NCI-H526 treated with DMSO at 0.1 percent for 48 hours (cell line): ENCODE results near the gene PFKL.
"Not testable (repeated sequence)": the region's sequence is repeated elsewhere in the genome, so short reads cannot be mapped to it uniquely, and the experiment has no call there.

Experiments used
- DNase-seq: peaks from one replicate; lab custom pipeline; 2025; lab: John Stamatoyannopoulos, UW

Gene PFKL

GRCh38 chr21:44329086-44329889 is 29.4 kb downstream of the PFKL start:
- peak; percentile 11 for DNase-seq

- DNase-seq = no peak
Measured at GRCh38 chr21:44329971-44330681, 30.3 kb downstream of the PFKL start.

DNA sequence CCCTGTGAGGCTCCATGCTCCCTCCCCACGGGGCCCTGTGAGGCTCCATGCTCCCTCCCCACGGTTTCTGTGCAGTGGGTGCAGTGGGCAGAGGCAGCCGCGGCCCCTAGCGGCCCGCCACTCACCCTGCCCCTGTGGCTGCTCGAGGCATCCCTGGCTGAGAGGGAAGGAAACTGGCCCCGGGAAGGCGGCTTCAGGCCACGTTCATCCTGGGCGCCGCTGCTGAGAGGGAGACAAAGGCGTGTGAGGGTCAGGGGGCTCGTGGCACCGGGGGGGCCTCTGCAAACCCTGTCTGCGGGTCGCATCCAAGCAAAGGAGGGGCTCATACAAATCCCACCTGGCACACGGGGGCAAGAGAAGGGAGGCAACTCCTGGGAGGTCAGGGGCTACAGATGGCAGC is 30.8 kb downstream of the PFKL start:
- no peak for DNase-seq

DNA sequence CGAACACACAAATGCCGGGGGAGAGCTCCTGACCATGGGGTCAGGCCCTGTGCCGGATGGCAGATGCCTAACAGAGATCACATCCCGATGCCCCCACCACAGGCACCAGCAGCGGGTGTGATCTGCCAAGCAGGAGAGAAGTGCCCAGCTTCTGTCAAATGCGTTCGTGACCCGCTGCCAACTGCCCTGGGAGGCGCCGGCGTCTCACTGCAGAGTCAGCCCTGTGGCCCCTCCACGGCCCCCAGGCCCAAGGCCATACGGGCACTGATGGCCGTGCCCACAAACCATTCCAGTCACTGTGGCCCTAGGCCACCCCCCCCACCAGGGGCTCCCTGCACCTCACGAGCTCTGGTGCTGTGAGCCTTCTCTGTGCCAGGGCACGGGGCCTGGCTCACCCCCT is 31.4 kb downstream of the PFKL start:
- DNase-seq = no peak

GRCh38 chr21:44331650-44332307 is 31.9 kb downstream of the PFKL start:
- no peak for DNase-seq

- no peak for DNase-seq
Measured at GRCh38 chr21:44332383-44332782, 32.5 kb downstream of the PFKL start.

DNA sequence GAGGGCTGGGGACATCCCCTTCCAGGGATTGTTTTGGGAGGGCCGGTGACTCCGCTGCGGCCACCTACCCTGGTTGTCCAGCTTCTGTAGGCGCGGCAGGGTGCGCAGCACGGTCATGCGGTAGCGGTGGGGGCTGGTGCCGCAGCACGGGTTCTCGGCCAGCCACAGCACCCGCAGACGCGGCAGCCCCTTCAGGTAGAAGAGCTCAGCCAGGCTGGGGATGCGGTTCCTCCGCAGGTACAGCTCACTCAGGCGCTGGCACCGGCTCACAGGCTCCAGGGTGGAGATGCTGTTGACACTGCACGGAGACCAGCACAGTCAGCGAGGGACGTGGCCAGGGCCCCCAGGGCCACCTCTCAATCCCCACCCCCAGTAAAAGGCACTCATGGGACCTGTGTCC is 33.1 kb downstream of the PFKL start:
- DNase-seq = no peak

- DNase-seq = no peak
Measured at GRCh38 chr21:44333509-44334328, 33.9 kb downstream of the PFKL start.

DNA sequence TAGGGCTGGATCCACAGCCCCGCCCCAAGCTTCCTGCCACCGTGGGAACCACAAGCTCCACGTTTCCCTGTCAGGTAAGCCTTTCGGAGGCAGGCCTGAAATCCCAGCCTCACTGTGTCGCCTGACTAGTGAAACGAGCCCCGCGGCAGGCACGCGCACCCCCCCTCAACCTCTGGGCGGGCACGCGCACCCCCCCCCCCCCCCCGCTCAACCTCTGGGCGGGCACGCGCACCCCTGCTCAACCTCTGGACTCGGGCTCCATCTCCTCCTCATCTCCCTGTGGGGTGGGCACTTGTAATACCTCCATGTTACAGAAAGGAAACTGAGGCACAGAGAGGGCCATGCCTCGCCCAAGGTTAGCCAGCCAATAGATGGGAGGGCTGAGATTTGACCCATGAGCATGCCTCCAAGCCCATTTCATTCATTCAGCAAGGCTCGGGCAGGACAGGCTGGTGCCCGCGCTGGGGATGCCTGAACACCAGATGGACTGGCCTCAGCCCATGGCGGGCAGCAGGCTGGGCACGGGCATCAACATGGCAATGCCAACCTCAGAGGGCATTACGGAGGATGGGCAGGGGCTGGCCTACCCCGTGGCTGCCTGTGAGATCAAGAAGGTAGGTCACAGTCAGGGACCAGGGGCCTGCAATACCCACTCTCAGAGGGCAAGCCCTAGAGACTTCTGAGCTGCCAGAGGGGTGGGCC is 34.6 kb downstream of the PFKL start:
- DNase-seq = no peak

DNA sequence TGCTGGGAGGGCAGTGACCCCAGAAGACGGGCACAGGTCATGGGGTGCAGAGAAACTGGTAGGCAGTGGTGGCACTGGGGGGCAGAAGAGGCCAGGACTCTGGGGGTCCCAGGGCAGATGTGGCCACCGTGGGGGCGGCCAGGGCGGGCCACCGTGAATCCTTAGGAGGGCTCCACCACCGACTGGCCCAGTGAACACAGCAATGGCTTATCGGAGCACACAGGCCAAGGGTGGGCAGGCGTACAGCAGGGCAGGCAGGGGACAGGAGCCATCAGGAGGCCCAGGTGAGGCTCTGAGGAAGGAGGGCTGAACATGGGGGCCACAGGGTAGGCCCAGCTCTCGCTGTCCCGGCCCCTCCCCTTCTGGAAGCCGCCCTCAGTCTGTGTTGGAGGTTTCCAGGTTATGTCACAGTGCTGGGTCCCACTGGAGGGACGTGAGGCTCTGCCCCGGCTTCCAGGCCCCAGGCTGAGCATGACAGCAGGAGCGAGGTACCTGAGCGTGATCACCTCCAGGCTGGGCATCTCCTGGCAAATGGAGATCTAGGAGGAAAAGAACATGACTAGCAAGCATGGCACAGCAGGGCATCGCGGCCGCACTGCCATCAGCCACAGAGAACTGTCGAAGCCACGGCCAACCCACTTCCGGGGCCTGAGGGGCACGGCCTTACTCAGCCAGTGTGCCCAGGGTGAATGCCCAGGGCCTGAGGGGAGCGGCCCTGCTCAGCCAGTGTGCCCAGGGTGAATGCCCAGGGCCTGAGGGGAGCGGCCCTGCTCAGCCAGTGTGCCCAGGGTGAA is 35.6 kb downstream of the PFKL start:
- no peak for DNase-seq

GRCh38 chr21:44337449-44337848 is 37.6 kb downstream of the PFKL start:
- DNase-seq = no peak

- peak; percentile 46 for DNase-seq
Measured at GRCh38 chr21:44337941-44338895, 38.4 kb downstream of the PFKL start.

GRCh38 chr21:44338971-44339910 is 39.4 kb downstream of the PFKL start, which contains the start of gene CFAP410:
Gene CFAP410, minus strand, starts transcription at chr21:44339390. Its CDS starts 196 bp downstream, at chr21:44339194.
- DNase-seq = peak; percentile 84

DNA sequence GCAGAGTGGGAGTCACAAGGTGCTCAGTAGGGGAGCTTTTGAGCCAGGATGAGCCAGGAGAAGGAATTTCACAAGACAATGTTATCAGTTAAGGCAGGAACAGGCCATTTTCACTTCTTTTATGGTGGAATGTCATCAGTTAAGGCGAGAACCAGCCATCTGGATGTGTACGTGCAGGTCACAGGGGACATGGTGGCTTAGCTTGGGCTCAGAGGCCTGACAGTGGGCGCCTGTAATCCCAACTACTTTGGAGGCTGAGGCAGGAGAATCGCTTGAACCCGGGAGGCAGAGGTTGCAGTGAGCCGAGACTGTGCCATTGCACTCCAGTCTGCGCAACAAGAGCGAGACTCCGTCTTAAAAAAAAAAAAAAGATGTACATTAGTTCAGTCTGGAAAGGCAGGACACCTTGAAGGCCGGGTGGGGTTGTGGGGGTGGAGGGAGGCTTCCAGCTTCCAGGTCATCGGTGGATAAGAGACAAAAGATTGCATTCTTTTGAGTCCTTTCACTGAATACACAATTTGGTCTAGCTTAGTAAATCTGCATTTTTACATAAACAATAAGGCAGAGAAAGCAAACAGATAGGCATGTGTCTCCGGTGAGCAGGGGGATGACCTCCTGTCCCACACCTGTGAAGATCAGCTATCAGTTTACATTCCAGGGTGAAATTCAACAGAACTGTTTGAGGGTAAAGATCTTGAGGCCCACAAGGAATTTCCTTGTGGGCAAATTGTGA is 42.0 kb downstream of the PFKL start:
- not testable (repeated sequence) for DNase-seq

GRCh38 chr21:44342981-44343380 is 43.1 kb downstream of the PFKL start:
- not testable (repeated sequence) for DNase-seq

DNA sequence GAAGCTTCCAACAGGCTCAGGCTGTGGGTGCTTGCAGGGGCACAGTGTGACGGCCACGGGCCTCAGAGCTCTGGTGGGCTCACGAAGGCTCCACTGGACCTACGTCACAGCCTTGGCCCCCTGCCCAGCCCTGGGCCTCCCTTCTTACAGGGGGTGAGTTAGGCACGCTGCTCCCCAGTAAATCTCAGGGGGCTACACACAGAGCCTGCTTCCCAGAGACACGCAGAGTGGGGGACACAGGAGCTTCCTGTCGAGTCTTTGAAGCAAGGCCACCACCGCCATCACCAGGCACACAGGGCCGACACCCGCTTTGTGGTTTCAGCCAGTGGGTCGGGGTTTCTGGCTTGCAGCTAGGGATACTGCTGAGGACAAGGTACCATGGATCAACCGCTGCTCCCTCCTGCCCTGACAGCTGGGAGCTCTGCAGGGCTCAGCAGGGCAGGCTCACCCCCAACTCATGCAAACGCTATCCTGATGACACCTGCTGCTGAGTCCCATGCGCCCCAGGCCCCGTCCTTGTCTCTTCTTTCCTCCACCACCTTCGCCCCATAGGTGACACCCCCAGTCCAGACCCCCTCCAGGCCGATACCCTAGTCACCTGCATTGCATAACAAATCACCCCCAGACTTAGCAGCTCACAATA is 44.8 kb downstream of the PFKL start:
- no peak for DNase-seq

DNA sequence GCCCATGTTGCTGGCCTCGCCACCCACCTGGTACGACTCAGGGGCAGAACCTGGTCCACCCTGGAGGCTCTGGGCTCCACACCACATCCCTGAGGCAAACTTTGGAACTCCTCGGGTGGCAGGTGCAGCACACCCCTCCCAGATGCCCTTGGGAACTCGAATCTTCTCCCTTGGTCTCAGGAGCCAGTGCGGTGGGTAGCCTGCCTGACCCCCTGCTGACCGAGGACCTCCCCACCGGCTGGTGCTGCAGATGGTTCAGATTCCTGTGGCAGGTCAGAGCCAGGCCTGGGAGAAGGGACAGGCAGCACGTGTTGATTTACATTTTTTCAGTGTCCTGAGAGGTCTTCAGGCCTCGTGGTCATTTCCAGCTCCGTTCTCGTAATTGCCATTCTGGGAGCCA is 45.6 kb downstream of the PFKL start:
- no peak for DNase-seq
